SK-N-SH (cell line): ENCODE measurements around the gene SMAD7.

Experiments
- EZH2phosphoT487 ChIP-seq: fragments of 200-600 bp; sonication (generic); IDR thresholded peaks from 2 replicates; pipeline ENCODE4 v1.6.1; 2017; ENCODE audit warnings: low read depth, mixed run types, mild to moderate bottlenecking, antibody characterized with exemption, moderate library complexity, borderline replicate concordance
- JUND ChIP-seq: IDR thresholded peaks from 2 replicates; pipeline ENCODE4 v1.4.0; 2012
- NFIC ChIP-seq: IDR thresholded peaks from 2 replicates; pipeline ENCODE4 v1.4.0; 2012; ENCODE audit warnings: borderline replicate concordance
- TF ChIP-seq, protein P1 (sequence below): fragments of 200-600 bp; sonication (generic); IDR thresholded peaks from 2 replicates; pipeline ENCODE4 v1.6.1; 2017; ENCODE audit warnings: antibody characterized with exemption, mild to moderate bottlenecking, moderate library complexity

DNA sequence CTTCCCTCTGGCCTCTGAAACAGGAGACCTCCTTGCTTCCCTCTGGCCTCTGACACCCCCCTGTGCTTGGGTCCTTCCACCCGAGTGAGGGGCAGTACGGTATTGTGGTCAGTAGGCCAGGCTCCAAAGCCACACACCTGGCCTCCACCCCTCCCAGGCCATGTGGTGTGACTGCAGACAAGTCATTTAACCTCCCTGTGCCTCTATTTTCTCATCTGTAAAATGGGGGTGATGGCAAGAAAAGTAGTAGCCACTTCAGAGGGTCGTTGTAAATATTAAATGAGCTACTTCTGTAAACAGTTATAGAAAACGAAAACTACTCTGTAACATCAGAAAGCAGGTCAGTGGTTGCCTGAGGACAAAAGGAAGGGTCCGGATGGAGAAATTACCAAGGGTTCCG lies 74.2 kb downstream of the SMAD7 start:
- TF ChIP-seq EZH2phosphoT487 = no peak
- TF ChIP-seq, protein P1, sequence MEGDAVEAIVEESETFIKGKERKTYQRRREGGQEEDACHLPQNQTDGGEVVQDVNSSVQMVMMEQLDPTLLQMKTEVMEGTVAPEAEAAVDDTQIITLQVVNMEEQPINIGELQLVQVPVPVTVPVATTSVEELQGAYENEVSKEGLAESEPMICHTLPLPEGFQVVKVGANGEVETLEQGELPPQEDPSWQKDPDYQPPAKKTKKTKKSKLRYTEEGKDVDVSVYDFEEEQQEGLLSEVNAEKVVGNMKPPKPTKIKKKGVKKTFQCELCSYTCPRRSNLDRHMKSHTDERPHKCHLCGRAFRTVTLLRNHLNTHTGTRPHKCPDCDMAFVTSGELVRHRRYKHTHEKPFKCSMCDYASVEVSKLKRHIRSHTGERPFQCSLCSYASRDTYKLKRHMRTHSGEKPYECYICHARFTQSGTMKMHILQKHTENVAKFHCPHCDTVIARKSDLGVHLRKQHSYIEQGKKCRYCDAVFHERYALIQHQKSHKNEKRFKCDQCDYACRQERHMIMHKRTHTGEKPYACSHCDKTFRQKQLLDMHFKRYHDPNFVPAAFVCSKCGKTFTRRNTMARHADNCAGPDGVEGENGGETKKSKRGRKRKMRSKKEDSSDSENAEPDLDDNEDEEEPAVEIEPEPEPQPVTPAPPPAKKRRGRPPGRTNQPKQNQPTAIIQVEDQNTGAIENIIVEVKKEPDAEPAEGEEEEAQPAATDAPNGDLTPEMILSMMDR = no peak
- no peak for TF ChIP-seq NFIC
- no peak for TF ChIP-seq JUND
